ENCODE data around the gene EGFR.

The EGFR gene

GRCh38 chr7:55210176-55210575 is 191.4 kb downstream of the EGFR start:
- Histone ChIP-seq H3K4me2 (ENCODE audit: low read length) (no peak overlapping the region), H3K9ac (ENCODE audit: low read depth, low read length) (no peak overlapping the region), H3K4me3 (ENCODE audit: low read length) (no peak overlapping the region), H3K36me3 (ENCODE audit: insufficient read depth, low read length) (peaks cover 64% of the 10 kb centered on the region), H3K4me1 (ENCODE audit: control insufficient read depth, insufficient read depth, low read length) (peaks cover 3% of the 10 kb centered on the region), H3K9me3 (replicated peaks; ENCODE audit: low read length) (no peaks in the 10 kb centered on the region), H3K27me3 (ENCODE audit: control insufficient read depth, insufficient read depth, low read length) (no peaks in the 10 kb centered on the region)

GRCh38 chr7:55210716-55211115 is 191.9 kb downstream of the EGFR start:
- Histone ChIP-seq H3K9me3 (replicated peaks; ENCODE audit: low read length) (no peaks in the 10 kb centered on the region), H3K4me1 (ENCODE audit: control insufficient read depth, insufficient read depth, low read length) (peaks cover 3% of the 10 kb centered on the region), H3K36me3 (ENCODE audit: insufficient read depth, low read length) (peaks cover 59% of the 10 kb centered on the region), H3K4me2 (ENCODE audit: low read length) (no peak overlapping the region), H3K4me3 (ENCODE audit: low read length) (no peak overlapping the region), H3K27me3 (ENCODE audit: control insufficient read depth, insufficient read depth, low read length) (no peaks in the 10 kb centered on the region), H3K9ac (ENCODE audit: low read depth, low read length) (no peak overlapping the region)

- peaks cover 49% of the 10 kb centered on the region for H3K36me3 ChIP-seq (ENCODE audit: insufficient read depth, low read length)
- no peaks in the 10 kb centered on the region for H3K9me3 ChIP-seq (replicated peaks; ENCODE audit: low read length)
- no peak overlapping the region for H3K4me3 ChIP-seq (ENCODE audit: low read length)
- no peaks in the 10 kb centered on the region for H3K27me3 ChIP-seq (ENCODE audit: control insufficient read depth, insufficient read depth, low read length)
- no peak overlapping the region for H3K4me2 ChIP-seq (ENCODE audit: low read length)
- H3K9ac ChIP-seq (ENCODE audit: low read depth, low read length), result no peak overlapping the region
- peaks cover 3% of the 10 kb centered on the region for H3K4me1 ChIP-seq (ENCODE audit: control insufficient read depth, insufficient read depth, low read length)
Measured at GRCh38 chr7:55211726-55212125, 192.9 kb downstream of the EGFR start.

- Histone ChIP-seq H3K36me3 (ENCODE audit: insufficient read depth, low read length) (peaks cover 44% of the 10 kb centered on the region), H3K4me2 (ENCODE audit: low read length) (no peak overlapping the region), H3K4me3 (ENCODE audit: low read length) (no peak overlapping the region), H3K4me1 (ENCODE audit: control insufficient read depth, insufficient read depth, low read length) (peaks cover 3% of the 10 kb centered on the region), H3K9ac (ENCODE audit: low read depth, low read length) (no peak overlapping the region), H3K9me3 (replicated peaks; ENCODE audit: low read length) (no peaks in the 10 kb centered on the region), H3K27me3 (ENCODE audit: control insufficient read depth, insufficient read depth, low read length) (no peaks in the 10 kb centered on the region)
Measured at GRCh38 chr7:55212176-55212575, 193.4 kb downstream of the EGFR start.

- Histone ChIP-seq H3K4me3 (ENCODE audit: low read length) (no peak overlapping the region), H3K4me2 (ENCODE audit: low read length) (no peak overlapping the region), H3K4me1 (ENCODE audit: control insufficient read depth, insufficient read depth, low read length) (peaks cover 3% of the 10 kb centered on the region), H3K27me3 (ENCODE audit: control insufficient read depth, insufficient read depth, low read length) (no peaks in the 10 kb centered on the region), H3K9ac (ENCODE audit: low read depth, low read length) (no peak overlapping the region), H3K9me3 (replicated peaks; ENCODE audit: low read length) (no peaks in the 10 kb centered on the region), H3K36me3 (ENCODE audit: insufficient read depth, low read length) (peaks cover 37% of the 10 kb centered on the region)
Measured at GRCh38 chr7:55212838-55213237, 194.0 kb downstream of the EGFR start.

- Histone ChIP-seq H3K9me3 (replicated peaks; ENCODE audit: low read length) (no peaks in the 10 kb centered on the region), H3K36me3 (ENCODE audit: insufficient read depth, low read length) (peaks cover 19% of the 10 kb centered on the region)
Measured at GRCh38 chr7:55214707-55215106, 195.9 kb downstream of the EGFR start.

GRCh38 chr7:55223023-55223422 is 204.2 kb downstream of the EGFR start:
- H3K9ac ChIP-seq (ENCODE audit: low read depth, low read length), result no peak overlapping the region
- H3K4me2 ChIP-seq (ENCODE audit: low read length), result no peak overlapping the region
- H3K27me3 ChIP-seq (ENCODE audit: control insufficient read depth, insufficient read depth, low read length), result peaks cover 16% of the 10 kb centered on the region
- no peaks in the 10 kb centered on the region for H3K9me3 ChIP-seq (replicated peaks; ENCODE audit: low read length)
- no peak overlapping the region for H3K4me3 ChIP-seq (ENCODE audit: low read length)
- no peaks in the 10 kb centered on the region for H3K36me3 ChIP-seq (ENCODE audit: insufficient read depth, low read length)
- no peaks in the 10 kb centered on the region for H3K4me1 ChIP-seq (ENCODE audit: control insufficient read depth, insufficient read depth, low read length)

More at GRCh38 chr7:55214707-55215106, 195.9 kb downstream of the EGFR start:
- peaks cover 3% of the 10 kb centered on the region for H3K4me1 ChIP-seq (ENCODE audit: control insufficient read depth, insufficient read depth, low read length)
- H3K9ac ChIP-seq (ENCODE audit: low read depth, low read length), result no peak overlapping the region
- no peaks in the 10 kb centered on the region for H3K27me3 ChIP-seq (ENCODE audit: control insufficient read depth, insufficient read depth, low read length)
- H3K4me2 ChIP-seq (ENCODE audit: low read length), result no peak overlapping the region
- H3K4me3 ChIP-seq (ENCODE audit: low read length), result no peak overlapping the region

- no peak overlapping the region for H3K4me3 ChIP-seq (ENCODE audit: low read length)
- H3K9ac ChIP-seq (ENCODE audit: low read depth, low read length), result no peak overlapping the region
Measured at GRCh38 chr7:55224111-55224510, 205.3 kb downstream of the EGFR start.

GRCh38 chr7:55224810-55225209 is 206.0 kb downstream of the EGFR start:
- H3K36me3 ChIP-seq (ENCODE audit: insufficient read depth, low read length), result no peaks in the 10 kb centered on the region
- no peak overlapping the region for H3K9ac ChIP-seq (ENCODE audit: low read depth, low read length)
- H3K27me3 ChIP-seq (ENCODE audit: control insufficient read depth, insufficient read depth, low read length), result peaks cover 22% of the 10 kb centered on the region
- no peak overlapping the region for H3K4me2 ChIP-seq (ENCODE audit: low read length)
- H3K9me3 ChIP-seq (replicated peaks; ENCODE audit: low read length), result no peaks in the 10 kb centered on the region
- no peak overlapping the region for H3K4me3 ChIP-seq (ENCODE audit: low read length)
- H3K4me1 ChIP-seq (ENCODE audit: control insufficient read depth, insufficient read depth, low read length), result no peaks in the 10 kb centered on the region

More at GRCh38 chr7:55224111-55224510, 205.3 kb downstream of the EGFR start:
- no peak overlapping the region for H3K4me2 ChIP-seq (ENCODE audit: low read length)
- H3K27me3 ChIP-seq (ENCODE audit: control insufficient read depth, insufficient read depth, low read length), result peaks cover 19% of the 10 kb centered on the region
- H3K9me3 ChIP-seq (replicated peaks; ENCODE audit: low read length), result no peaks in the 10 kb centered on the region
- no peaks in the 10 kb centered on the region for H3K36me3 ChIP-seq (ENCODE audit: insufficient read depth, low read length)
- no peaks in the 10 kb centered on the region for H3K4me1 ChIP-seq (ENCODE audit: control insufficient read depth, insufficient read depth, low read length)

GRCh38 chr7:55230014-55230413 is 211.2 kb downstream of the EGFR start:
- Histone ChIP-seq H3K4me3 (ENCODE audit: low read length) (no peak overlapping the region), H3K27me3 (ENCODE audit: control insufficient read depth, insufficient read depth, low read length) (peaks cover 49% of the 10 kb centered on the region), H3K4me2 (ENCODE audit: low read length) (no peak overlapping the region), H3K9me3 (replicated peaks; ENCODE audit: low read length) (no peaks in the 10 kb centered on the region), H3K9ac (ENCODE audit: low read depth, low read length) (no peak overlapping the region), H3K36me3 (ENCODE audit: insufficient read depth, low read length) (no peaks in the 10 kb centered on the region), H3K4me1 (ENCODE audit: control insufficient read depth, insufficient read depth, low read length) (no peaks in the 10 kb centered on the region)

GRCh38 chr7:55231736-55232280 is 213.0 kb downstream of the EGFR start:
- Histone ChIP-seq H3K27me3 (ENCODE audit: control insufficient read depth, insufficient read depth, low read length) (peaks cover 67% of the 10 kb centered on the region), H3K4me2 (ENCODE audit: low read length) (no peak overlapping the region), H3K4me1 (ENCODE audit: control insufficient read depth, insufficient read depth, low read length) (no peaks in the 10 kb centered on the region), H3K9ac (ENCODE audit: low read depth, low read length) (no peak overlapping the region), H3K9me3 (replicated peaks; ENCODE audit: low read length) (no peaks in the 10 kb centered on the region), H3K4me3 (ENCODE audit: low read length) (no peak overlapping the region), H3K36me3 (ENCODE audit: insufficient read depth, low read length) (no peaks in the 10 kb centered on the region)

- H3K27me3 ChIP-seq (ENCODE audit: control insufficient read depth, insufficient read depth, low read length), result peaks cover 74% of the 10 kb centered on the region
- no peaks in the 10 kb centered on the region for H3K36me3 ChIP-seq (ENCODE audit: insufficient read depth, low read length)
- H3K4me2 ChIP-seq (ENCODE audit: low read length), result no peak overlapping the region
- H3K9ac ChIP-seq (ENCODE audit: low read depth, low read length), result no peak overlapping the region
- H3K4me3 ChIP-seq (ENCODE audit: low read length), result no peak overlapping the region
- H3K4me1 ChIP-seq (ENCODE audit: control insufficient read depth, insufficient read depth, low read length), result no peaks in the 10 kb centered on the region
- H3K9me3 ChIP-seq (replicated peaks; ENCODE audit: low read length), result no peaks in the 10 kb centered on the region
Measured at GRCh38 chr7:55233001-55233400, 214.2 kb downstream of the EGFR start.

All from skeletal muscle satellite cell (primary cell).